Neural progenitor cell (in vitro differentiated cells): ENCODE measurements around the gene SLTM. TPM values are rescaled to one million over a fixed set of nuclear protein-coding genes. Genes with fewer than 3 reads are reported as not detected.
"Not testable (repeated sequence)": the region's sequence is repeated elsewhere in the genome, so short reads cannot be mapped to it uniquely, and the experiment has no call there.

ENCODE experiments used
- DNase-seq: peaks from one replicate; pipeline ENCODE4 v3.0.0-alpha.2; 2016; ENCODE audit warnings: low spot score
- H2AFZ ChIP-seq: fragments of 200-600 bp; sonication (generic); replicated peaks from 2 replicates; pipeline ENCODE4 v1.6.1; 2016; ENCODE audit warnings: antibody characterized with exemption
- H3F3A ChIP-seq: fragments of 200-600 bp; sonication (generic); 2 replicates; pipeline ENCODE4 v1.6.1; 2016; ENCODE audit warnings: antibody characterized with exemption, low read depth
- H3K27ac ChIP-seq: fragments of 200-600 bp; sonication (generic); 2 replicates; pipeline ENCODE4 v1.5.1; 2016; ENCODE audit warnings: mild to moderate bottlenecking
- H3K27me3 ChIP-seq: fragments of 200-600 bp; sonication (generic); 2 replicates; pipeline ENCODE4 v1.6.1; 2016; ENCODE audit warnings: mild to moderate bottlenecking, moderate library complexity
- H3K36me3 ChIP-seq: fragments of 200-600 bp; sonication (generic); 2 replicates; pipeline ENCODE4 v1.5.1; 2016
- H3K4me1 ChIP-seq: fragments of 200-600 bp; sonication (generic); 2 replicates; pipeline ENCODE4 v1.6.1; 2016; ENCODE audit warnings: mixed run types
- H3K4me2 ChIP-seq: fragments of 200-600 bp; sonication (generic); 2 replicates; pipeline ENCODE4 v1.6.1; 2016
- H3K4me3 ChIP-seq: fragments of 200-600 bp; sonication (generic); 2 replicates; pipeline ENCODE4 v1.5.1; 2016
- H3K79me2 ChIP-seq: fragments of 200-600 bp; sonication (generic); 2 replicates; pipeline ENCODE4 v1.6.1; 2016; ENCODE audit warnings: low read depth
- H3K9ac ChIP-seq: fragments of 200-600 bp; sonication (generic); 2 replicates; pipeline ENCODE4 v1.6.1; 2016
- H3K9me3 ChIP-seq: fragments of 200-600 bp; sonication (generic); 2 replicates; pipeline ENCODE4 v1.5.1; 2016; ENCODE audit warnings: low read depth
- H4K20me1 ChIP-seq: fragments of 200-600 bp; sonication (generic); 2 replicates; pipeline ENCODE4 v1.6.1; 2016; ENCODE audit warnings: low read depth
- H3K27ac Mint-ChIP-seq: 3 replicates; pipeline ENCODE4 v1.8.0; 2021; ENCODE audit warnings: mixed read lengths
- H3K27me3 Mint-ChIP-seq: 2 replicates; pipeline ENCODE4 v1.8.0; 2022; ENCODE audit warnings: low read depth, mild to moderate bottlenecking, inconsistent platforms, moderate library complexity, mixed read lengths; ENCODE audit not compliant: insufficient read depth
- H3K36me3 Mint-ChIP-seq: 3 replicates; pipeline ENCODE4 v1.8.0; 2021; ENCODE audit warnings: mixed read lengths
- H3K4me1 Mint-ChIP-seq: 3 replicates; pipeline ENCODE4 v1.8.0; 2021; ENCODE audit warnings: mixed read lengths
- H3K4me3 Mint-ChIP-seq: 3 replicates; pipeline ENCODE4 v1.8.0; 2021; ENCODE audit warnings: mild to moderate bottlenecking, moderate library complexity, mixed read lengths
- H3K9me3 Mint-ChIP-seq: 3 replicates; pipeline ENCODE4 v1.8.0; 2020; ENCODE audit warnings: mixed read lengths
- CTCF ChIP-seq: fragments of 200-600 bp; sonication (generic); IDR thresholded peaks from 2 replicates; pipeline ENCODE4 v1.5.1; 2017; ENCODE audit warnings: antibody characterized with exemption, mild to moderate bottlenecking
- EZH2 ChIP-seq: fragments of 200-600 bp; sonication (generic); IDR thresholded peaks from 2 replicates; pipeline ENCODE4 v1.6.1; 2017; ENCODE audit warnings: antibody characterized with exemption, mild to moderate bottlenecking, moderate library complexity
- EZH2phosphoT487 ChIP-seq: fragments of 200-600 bp; sonication (generic); IDR thresholded peaks from 2 replicates; pipeline ENCODE4 v1.6.1; 2017; ENCODE audit warnings: antibody characterized with exemption
- small RNA-seq: library from RNA; depleted of rRNA; stranded (forward); fragments of <200 nt; gene quantifications from one replicate; pipeline ENCODE3, GENCODE V24; 2015
- total RNA-seq: library from RNA; depleted of rRNA; stranded (reverse); fragments of >200 nt; gene quantifications from 2 replicates; pipeline ENCODE4 v1.2.3, GENCODE V29; 2015; ENCODE audit warnings: low replicate concordance

Gene SLTM
- total RNA-seq, 1 donor from 2014 or later = 152 TPM

DNA sequence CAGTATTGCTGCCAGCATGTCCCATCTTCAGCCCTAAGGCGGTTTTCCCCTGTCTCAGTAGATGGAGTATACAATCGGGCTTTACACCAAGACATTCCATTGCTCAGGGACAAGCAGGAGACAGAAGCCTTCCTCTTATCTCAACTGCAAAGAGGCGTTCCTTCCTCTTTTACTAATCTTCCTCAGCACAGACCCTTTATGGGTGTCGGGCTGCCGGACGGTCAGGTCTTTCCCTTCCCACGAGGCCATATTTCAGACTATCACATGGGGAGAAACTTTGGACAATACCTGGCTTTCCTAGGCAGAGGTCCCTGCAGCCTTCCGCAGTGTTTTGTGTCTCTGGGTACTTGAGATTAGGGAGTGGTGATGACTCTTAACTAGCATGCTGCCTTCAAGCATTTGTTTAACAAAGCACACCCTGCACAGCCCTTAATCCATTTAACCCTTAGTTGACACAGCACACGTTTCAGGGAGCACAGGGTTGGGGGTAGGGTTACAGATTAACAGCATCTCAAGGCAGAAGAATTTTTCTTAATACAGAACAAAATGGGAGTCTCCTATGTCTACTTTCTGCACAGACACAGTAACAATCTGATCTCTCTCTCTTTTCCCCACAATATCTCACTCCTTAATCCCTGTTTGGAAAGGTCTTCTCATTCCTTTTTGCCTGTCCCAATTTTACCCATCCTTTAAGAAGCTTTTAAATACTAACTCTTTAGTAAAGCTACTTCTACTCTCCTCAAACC is 99.6 kb downstream of the SLTM start:
- Mint-ChIP-seq H3K4me1 (peaks cover 16% of the 10 kb centered on the region), H3K27ac (peak overlapping the region; percentile 38), H3K4me3 (peak overlapping the region; percentile 69)
- H3K9me3 Mint-ChIP-seq, H3K36me3 Mint-ChIP-seq, H3K36me3 ChIP-seq, H3K27me3 Mint-ChIP-seq, H3K27me3 ChIP-seq, H3K9me3 ChIP-seq, H3K79me2 ChIP-seq, H3K9ac ChIP-seq, H4K20me1 ChIP-seq: not testable (repeated sequence)
- H3K27ac ChIP-seq = peak overlapping the region; percentile 93
- peak; percentile 57 for DNase-seq
- H3F3A ChIP-seq = peaks cover 30% of the 10 kb centered on the region
- peak overlapping the region; percentile 30 for H2AFZ ChIP-seq
- peak; percentile 27 for TF ChIP-seq EZH2phosphoT487
- peaks cover 23% of the 10 kb centered on the region for H3K4me1 ChIP-seq
- peak overlapping the region; percentile 45 for H3K4me3 ChIP-seq
- H3K4me2 ChIP-seq = peak overlapping the region; percentile 76

GRCh38 chr15:58830556-58830955 is 102.9 kb downstream of the SLTM start:
- Mint-ChIP-seq H3K36me3 (peaks cover 12% of the 10 kb centered on the region), H3K27ac (no peak overlapping the region), H3K4me1 (peaks cover 16% of the 10 kb centered on the region), H3K9me3 (no peaks in the 10 kb centered on the region), H3K4me3 (no peak overlapping the region), H3K27me3 (no peaks in the 10 kb centered on the region)
- H3K9me3 ChIP-seq = no peaks in the 10 kb centered on the region
- peaks cover 6% of the 10 kb centered on the region for H3K79me2 ChIP-seq
- H3K27ac ChIP-seq = no peak overlapping the region
- no peak for DNase-seq
- H3K27me3 ChIP-seq = no peaks in the 10 kb centered on the region
- H3K9ac ChIP-seq = no peak overlapping the region
- H3K36me3 ChIP-seq = peaks cover 8% of the 10 kb centered on the region
- no peak overlapping the region for H3K4me2 ChIP-seq
- peaks cover 30% of the 10 kb centered on the region for H3F3A ChIP-seq
- H4K20me1 ChIP-seq = no peaks in the 10 kb centered on the region
- no peak for TF ChIP-seq CTCF
- no peak for TF ChIP-seq EZH2
- no peak for TF ChIP-seq EZH2phosphoT487
- no peak overlapping the region for H2AFZ ChIP-seq
- H3K4me3 ChIP-seq = no peak overlapping the region
- peaks cover 23% of the 10 kb centered on the region for H3K4me1 ChIP-seq

Small RNAs within 50 kb of the gene (small RNA-seq; reads per million reads assigned to genes)
- gene ZNF444P1 = not detected

Other genes starting within 250 kb of the SLTM start
- 150 and 153 TPM in 2 replicates for gene ADAM10, start 184.0 kb downstream of the SLTM start, total RNA-seq
- 15.4 and 25.0 TPM in 2 replicates for gene MINDY2, start 162.4 kb downstream of the SLTM start, total RNA-seq
- 21.2 and 32.3 TPM in 2 replicates for gene RNF111, start 54.0 kb upstream of the SLTM start, total RNA-seq
- gene CCNB2, start 171.5 kb upstream of the SLTM start, total RNA-seq = 296 and 374 TPM in 2 replicates